GM18526 (cell line): Measurements from ENCODE around the gene AIP.
A peak's percentile ranks its signal among the peaks of the same experiment; 100 is the strongest.

Source experiments
- POLR2A ChIP-seq: IDR thresholded peaks from 3 replicates; pipeline ENCODE4 v1.6.1; 2011; ENCODE audit not compliant: insufficient read length; ENCODE audit errors: extremely low read depth

The AIP gene

GRCh38 chr11:67504005-67504949, 21.5 kb downstream of the AIP start:
- TF ChIP-seq POLR2A = no peak

GRCh38 chr11:67504950-67505581, 22.2 kb downstream of the AIP start, which contains the start of gene PITPNM1:
TSS of gene PITPNM1 (minus strand) at chr11:67505363. CDS start at chr11:67504180, 1,183 bp downstream.
- peak; percentile 21 for TF ChIP-seq POLR2A

DNA sequence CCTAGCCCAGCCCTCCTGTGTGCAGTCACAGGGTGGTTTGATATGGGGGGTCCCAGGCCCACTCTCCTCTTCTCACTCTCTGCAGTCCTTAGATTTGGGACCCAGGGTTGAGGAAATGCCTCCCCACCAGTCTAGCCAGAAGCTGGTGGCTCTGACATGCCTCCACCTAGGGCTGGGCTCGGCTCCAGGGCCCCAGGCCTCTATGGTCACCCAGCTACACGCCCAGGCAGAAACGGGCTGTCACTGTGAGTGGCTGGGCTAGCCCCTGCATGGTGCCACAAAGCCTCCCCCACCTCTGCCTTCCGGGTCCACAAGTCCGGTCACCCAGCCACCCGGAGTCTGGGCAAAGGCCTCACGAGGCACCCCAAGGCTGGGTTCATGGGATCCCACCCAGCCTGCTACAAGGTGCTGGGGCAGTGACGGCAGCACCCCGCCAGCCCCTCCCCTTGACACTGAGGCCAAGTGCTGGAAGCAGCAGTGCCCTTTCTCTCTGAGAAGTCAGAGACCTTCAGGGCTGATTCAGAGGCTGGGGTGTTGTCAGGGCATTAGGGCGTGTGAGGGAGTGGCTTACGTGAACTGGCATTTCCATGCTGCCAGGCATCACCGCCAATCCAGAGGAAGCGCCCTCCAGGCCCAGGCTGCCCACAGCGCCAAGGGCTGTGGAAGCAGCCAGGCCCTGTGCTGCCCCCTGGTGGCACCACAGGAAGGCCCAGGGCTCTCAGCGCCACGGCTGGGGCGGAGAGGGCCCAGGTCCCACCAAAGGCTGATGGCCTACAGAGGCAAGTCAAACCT, 23.0 kb downstream of the AIP start:
- no peak for TF ChIP-seq POLR2A

DNA sequence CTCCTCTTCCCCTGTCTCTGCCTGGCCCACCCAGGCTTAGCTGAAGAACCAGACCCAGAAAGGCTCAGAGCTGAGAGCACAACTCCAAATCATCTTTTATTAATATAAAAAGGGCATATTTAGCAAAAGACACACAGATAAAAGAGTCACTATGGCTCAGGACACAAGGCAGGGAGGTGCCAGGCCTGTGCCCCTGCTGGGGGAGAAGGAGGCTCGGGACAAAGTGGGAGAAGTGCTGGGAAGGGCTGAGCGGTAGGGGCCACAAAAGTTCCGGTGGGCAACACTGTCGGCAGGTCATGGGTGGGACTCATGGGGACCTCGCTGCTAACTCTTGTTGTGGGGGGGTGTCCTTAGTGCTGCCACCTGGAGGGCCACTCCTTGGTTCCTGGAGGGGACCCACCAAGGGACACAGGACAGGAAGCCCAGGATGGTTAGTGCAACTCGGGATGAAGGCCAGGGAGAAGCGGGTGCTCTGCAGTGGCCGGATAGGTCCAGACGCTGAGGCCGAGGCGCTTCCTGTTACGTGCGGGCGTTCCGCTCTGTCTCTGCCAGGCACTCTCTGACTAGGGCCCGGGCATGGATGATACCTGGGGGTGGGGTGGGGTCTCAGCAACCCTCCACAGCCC, 23.7 kb downstream of the AIP start:
- TF ChIP-seq POLR2A = no peak

DNA sequence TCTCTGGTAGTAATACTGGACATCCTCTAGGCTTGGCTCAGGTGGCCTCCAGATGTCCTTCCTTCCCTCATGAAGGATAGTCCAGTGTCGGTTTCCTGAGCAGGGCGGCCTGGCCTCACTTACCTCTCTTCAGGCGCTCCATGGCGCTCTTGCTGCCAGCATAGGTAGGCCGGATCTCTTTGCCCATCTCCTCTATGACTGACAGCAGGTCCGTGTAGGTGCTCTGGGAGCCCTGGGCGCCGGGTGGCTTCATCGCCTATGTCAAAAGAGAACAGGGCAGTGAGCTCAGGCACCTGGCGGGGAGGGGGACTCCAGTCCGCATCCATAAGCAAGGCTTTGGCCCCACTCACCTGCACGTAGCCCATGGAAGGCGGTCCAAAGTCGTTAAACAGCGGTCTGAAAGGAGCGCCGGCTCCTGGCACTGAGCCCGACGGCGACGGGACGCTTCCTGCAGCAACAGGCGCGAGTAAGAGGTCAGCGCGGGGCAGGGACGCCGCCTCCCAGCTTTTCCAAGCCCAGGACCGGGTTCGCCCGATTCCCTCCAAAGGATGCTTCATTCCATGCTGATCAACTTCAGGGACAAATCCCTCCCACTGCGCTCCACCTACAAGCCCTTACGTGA, 24.5 kb downstream of the AIP start:
- no peak for TF ChIP-seq POLR2A

GRCh38 chr11:67507864-67508485, 25.1 kb downstream of the AIP start, which contains the start of gene CDK2AP2:
TSS of gene CDK2AP2 (minus strand) at chr11:67508162. CDS start at chr11:67508082, 80 bp downstream.
- peak; percentile 77 for TF ChIP-seq POLR2A

- peak; percentile 52 for TF ChIP-seq POLR2A
Observed at GRCh38 chr11:67508486-67509121, 25.8 kb downstream of the AIP start.

DNA sequence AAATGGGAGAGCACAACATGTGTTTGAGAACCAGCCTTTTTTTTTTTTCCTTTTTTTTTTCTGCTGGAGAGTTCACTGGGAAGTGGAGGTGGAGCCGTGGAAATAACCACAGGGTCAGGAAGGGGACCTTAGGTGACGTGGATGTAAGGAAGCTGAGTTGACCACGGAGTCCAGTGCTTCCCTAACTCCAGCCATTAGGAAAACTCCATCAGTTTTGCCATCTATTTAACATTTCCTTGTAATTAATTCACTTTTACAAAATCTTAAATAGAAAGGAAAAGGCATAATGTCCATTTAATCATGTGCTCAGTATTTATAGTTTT, 27.2 kb downstream of the AIP start:
- no peak for TF ChIP-seq POLR2A

DNA sequence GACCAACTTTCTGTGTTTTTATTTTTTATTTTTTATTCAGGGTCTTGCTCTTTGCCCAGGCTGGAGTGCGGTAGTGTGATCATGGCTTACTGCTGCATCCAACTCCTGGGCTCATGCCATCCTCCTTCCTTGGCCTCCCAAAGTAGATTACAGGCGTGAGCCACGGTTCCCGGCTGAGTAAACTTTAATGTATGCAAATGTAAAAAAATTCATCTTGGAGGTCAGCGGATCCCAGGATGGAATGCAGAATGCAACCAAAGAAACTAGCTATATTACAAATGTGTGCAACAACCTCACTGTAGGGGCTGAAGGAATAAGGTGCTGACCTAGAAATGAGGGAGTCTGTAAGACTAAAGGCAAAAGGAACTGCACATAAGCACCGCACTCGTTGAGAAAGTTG, 31.3 kb downstream of the AIP start:
- no peak for TF ChIP-seq POLR2A

- TF ChIP-seq POLR2A = no peak
Observed at GRCh38 chr11:67516806-67517205, 34.0 kb downstream of the AIP start.

DNA sequence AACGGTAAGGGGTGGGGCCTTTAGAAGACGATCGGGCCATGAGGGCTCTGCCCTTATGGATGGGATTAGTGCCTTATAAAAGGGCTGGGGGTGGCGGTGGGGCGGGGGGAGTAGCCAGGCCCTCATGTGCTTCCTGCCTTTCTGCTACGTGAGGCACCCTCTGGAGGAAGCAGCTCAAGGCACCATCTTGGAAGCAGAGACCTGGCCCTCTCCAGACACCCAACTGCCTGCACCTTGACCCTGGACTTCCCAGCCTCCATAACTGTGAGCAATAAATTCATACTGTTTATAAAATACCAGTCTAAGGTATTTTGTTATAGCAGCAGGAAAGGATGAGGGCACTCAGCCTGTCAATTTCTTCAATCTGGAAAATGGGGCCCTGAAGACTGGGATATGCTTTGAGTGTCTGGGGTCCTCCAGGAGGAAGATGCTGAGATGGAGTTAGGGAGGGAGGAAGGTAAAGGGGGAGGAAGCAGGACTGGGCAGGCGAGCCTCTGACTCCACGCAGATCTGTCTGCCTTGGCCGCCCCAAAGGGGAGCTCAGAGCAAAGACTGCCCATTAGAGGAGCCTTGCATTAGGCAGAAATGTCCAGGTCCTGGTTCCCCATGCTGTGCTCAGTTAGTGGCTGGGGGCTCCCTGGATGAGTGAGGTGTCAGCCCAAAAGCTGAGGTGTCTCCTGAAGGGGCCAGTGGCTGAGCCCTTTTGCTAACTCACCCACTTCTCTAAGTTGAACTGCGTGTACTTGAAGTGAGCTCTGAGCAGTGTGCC, 35.1 kb downstream of the AIP start:
- no peak for TF ChIP-seq POLR2A

GRCh38 chr11:67519726-67520125, 36.9 kb downstream of the AIP start:
- TF ChIP-seq POLR2A = no peak

DNA sequence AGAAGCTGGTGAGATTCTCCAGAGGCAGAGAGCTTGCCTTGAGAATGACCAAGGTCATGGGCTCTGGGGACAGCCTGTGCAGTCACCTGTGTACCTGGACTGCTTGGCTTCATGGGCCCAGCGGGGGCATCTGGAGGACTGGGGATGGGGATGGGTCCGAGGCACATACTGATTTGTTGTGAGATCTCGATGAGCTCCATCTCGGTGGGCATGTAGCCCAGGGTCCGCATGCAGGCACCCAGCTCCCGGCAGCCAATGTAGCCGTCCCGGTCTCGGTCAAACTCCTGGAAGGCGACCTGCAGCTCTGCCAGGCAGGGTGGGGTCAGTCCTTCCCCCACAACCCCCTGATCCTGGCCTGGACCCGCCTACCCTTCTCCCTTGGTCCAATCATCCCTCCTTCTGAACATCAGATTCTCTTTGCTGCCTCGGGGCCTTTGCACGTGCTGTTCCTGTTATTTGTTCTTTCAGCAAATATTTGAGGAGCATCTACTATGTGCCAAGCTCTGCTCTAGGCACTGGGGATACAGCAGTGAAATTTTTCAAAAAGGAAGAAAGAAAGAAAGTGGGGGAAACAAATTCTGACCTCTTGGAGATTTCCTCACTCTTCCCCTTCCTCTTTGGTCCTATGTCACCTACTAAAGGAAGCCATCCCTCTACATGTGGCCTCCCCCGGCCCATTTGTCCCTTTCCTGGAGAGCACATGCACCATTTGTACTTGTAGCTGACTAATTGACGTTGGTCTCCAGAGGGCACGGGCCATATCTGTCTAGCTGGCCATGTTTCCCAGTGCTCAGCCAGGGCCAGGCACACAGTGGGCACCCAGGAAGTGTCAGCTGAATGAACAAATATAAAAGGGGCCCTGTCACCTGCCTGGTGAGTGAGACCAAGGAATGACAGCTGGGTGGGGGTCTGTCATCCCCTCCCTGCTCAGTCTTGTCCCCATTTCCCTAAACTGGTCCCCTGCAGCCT, 38.3 kb downstream of the AIP start:
- no peak for TF ChIP-seq POLR2A
